Keratinocyte (primary cell): Measurements from ENCODE around the gene VASH2. TPM values are rescaled to one million over a fixed set of nuclear protein-coding genes. Genes with fewer than 3 reads are reported as not detected.

Source experiments
- DNase-seq: peaks from one replicate; pipeline ENCODE4 v3.0.0-alpha.2; 2011; ENCODE audit warnings: low read depth, missing footprints, low spot score
- FAIRE-seq: peaks from 2 replicates; lab custom pipeline; 2011; peaks lifted over from hg19 to GRCh38; lab: Jason Lieb, UNC
- H2AFZ ChIP-seq: 2 replicates; pipeline ENCODE4 v1.6.0; 2012; ENCODE audit warnings: low read length, control low read depth, inconsistent platforms; ENCODE audit not compliant: control insufficient read depth
- H3K27ac ChIP-seq: 2 replicates; pipeline ENCODE4 v1.5.1; 2011; ENCODE audit warnings: low read length; ENCODE audit not compliant: control insufficient read depth, insufficient read depth
- H3K27me3 ChIP-seq: 3 replicates; pipeline ENCODE4 v1.6.0; 2011; ENCODE audit warnings: low read length; ENCODE audit not compliant: control insufficient read depth, insufficient read depth; ENCODE audit errors: extremely low read depth
- H3K36me3 ChIP-seq, 2 experiments: 2 replicates in 1 of 2; 3 replicates in 1 of 2; pipeline ENCODE4 v1.5.1; 2011; ENCODE audit warnings: low read length in 2 of 2, mild to moderate bottlenecking in 1 of 2; ENCODE audit not compliant: control insufficient read depth in 2 of 2, insufficient read depth in 2 of 2; ENCODE audit errors: extremely low read depth in 1 of 2
- H3K4me1 ChIP-seq: 3 replicates; pipeline ENCODE4 v1.5.1; 2011; ENCODE audit warnings: low read length; ENCODE audit not compliant: control insufficient read depth, insufficient read depth; ENCODE audit errors: extremely low read depth
- H3K4me2 ChIP-seq: 3 replicates; pipeline ENCODE4 v1.6.0; 2011; ENCODE audit warnings: low read depth, low read length; ENCODE audit not compliant: control insufficient read depth, insufficient read depth; ENCODE audit errors: extremely low read depth
- H3K4me3 ChIP-seq, 3 experiments: fragments of 200-600 bp in 1 of 3; sonication (generic) in 1 of 3; 2 replicates in 2 of 3; 3 replicates in 1 of 3; pipeline ENCODE4 v1.5.1; 2011 to 2016; ENCODE audit warnings: low read length in 3 of 3, mild to moderate bottlenecking in 3 of 3, control low read depth in 2 of 3, inconsistent platforms in 1 of 3, low read depth in 1 of 3, mixed read lengths in 1 of 3, mixed run types in 1 of 3, moderate library complexity in 1 of 3; ENCODE audit not compliant: control insufficient read depth in 2 of 3, insufficient read depth in 2 of 3; ENCODE audit errors: extremely low read depth in 1 of 3
- H3K79me2 ChIP-seq: 2 replicates; pipeline ENCODE4 v1.6.0; 2012; ENCODE audit warnings: low read length; ENCODE audit not compliant: control insufficient read depth, insufficient read depth
- H3K9ac ChIP-seq: 3 replicates; pipeline ENCODE4 v1.6.0; 2011; ENCODE audit warnings: low read length; ENCODE audit not compliant: control insufficient read depth, insufficient read depth; ENCODE audit errors: extremely low read depth
- H3K9me1 ChIP-seq: 3 replicates; pipeline ENCODE4 v1.6.0; 2011; ENCODE audit warnings: low read length; ENCODE audit not compliant: control insufficient read depth, insufficient read depth; ENCODE audit errors: extremely low read depth
- H3K9me3 ChIP-seq: 2 replicates; pipeline ENCODE4 v1.5.1; 2012; ENCODE audit warnings: low read depth, low read length; ENCODE audit not compliant: control insufficient read depth
- H4K20me1 ChIP-seq: 3 replicates; pipeline ENCODE4 v1.6.0; 2011; ENCODE audit warnings: low read length; ENCODE audit not compliant: control insufficient read depth, insufficient read depth; ENCODE audit errors: extremely low read depth
- EZH2 ChIP-seq: IDR thresholded peaks from one replicate; pipeline ENCODE4 v1.6.1; 2012; ENCODE audit warnings: inconsistent platforms, mild to moderate bottlenecking, low read length, moderate library complexity
- dilution Hi-C: fragments of 300-500 bp; cut with MboI; formaldehyde crosslinking; loops from one replicate; pipeline ENCODE4 v1.7.0; 2020; ENCODE audit warnings: low sequenced_read_pairs; ENCODE audit not compliant: extremely low pct_ligation_motif_present
- polyA plus RNA-seq, 5 experiments: library from polyadenylated mRNA; depleted of rRNA in 3 of 5; stranded (reverse) in 3 of 5; stranded (forward) in 1 of 5; unstranded in 1 of 5; fragments of >200 nt; gene quantifications; 1 replicate in 1 of 5; 2 replicates in 3 of 5; 3 replicates in 1 of 5; pipeline versions ENCODE4 v1.2.1 to v1.2.3, GENCODE V29; 2011 to 2012; ENCODE audit warnings: missing spikeins in 2 of 5, low read depth in 1 of 5, low replicate concordance in 1 of 5
- TF ChIP-seq, protein P1 (sequence below), 3 experiments: IDR thresholded peaks in 1 of 3; conservative IDR thresholded peaks in 1 of 3; optimal IDR thresholded peaks in 1 of 3; 2 replicates in 2 of 3; 3 replicates in 1 of 3; pipeline versions ENCODE3 to v1.5.1; 2011; ENCODE audit warnings: low read length in 3 of 3, mild to moderate bottlenecking in 3 of 3, moderate library complexity in 2 of 3, control low read depth in 1 of 3, inconsistent platforms in 1 of 3; ENCODE audit not compliant: insufficient read depth in 2 of 3; ENCODE audit errors: extremely low read depth in 1 of 3

The VASH2 gene
- polyA plus RNA-seq, 1 donor (not counting 4 experiments of a cell fraction or from before 2014, with no cell fraction given): 0.04 TPM

GRCh38 chr1:212920896-212921295 is 29.4 kb upstream of the VASH2 start:
- dilution Hi-C loops: no loop called here
- H3K79me2 ChIP-seq: no peaks in the 10 kb centered on the region
- H3K4me1 ChIP-seq: no peaks in the 10 kb centered on the region
- H3K27ac ChIP-seq: no peak overlapping the region
- H3K9me3 ChIP-seq: no peaks in the 10 kb centered on the region
- no peak overlapping the region for H2AFZ ChIP-seq
- no peak for DNase-seq
- FAIRE-seq: no peak
- H4K20me1 ChIP-seq: no peaks in the 10 kb centered on the region
- no peak overlapping the region for H3K4me3 ChIP-seq
- no peaks in the 10 kb centered on the region for H3K36me3 ChIP-seq
- TF ChIP-seq, protein P1, sequence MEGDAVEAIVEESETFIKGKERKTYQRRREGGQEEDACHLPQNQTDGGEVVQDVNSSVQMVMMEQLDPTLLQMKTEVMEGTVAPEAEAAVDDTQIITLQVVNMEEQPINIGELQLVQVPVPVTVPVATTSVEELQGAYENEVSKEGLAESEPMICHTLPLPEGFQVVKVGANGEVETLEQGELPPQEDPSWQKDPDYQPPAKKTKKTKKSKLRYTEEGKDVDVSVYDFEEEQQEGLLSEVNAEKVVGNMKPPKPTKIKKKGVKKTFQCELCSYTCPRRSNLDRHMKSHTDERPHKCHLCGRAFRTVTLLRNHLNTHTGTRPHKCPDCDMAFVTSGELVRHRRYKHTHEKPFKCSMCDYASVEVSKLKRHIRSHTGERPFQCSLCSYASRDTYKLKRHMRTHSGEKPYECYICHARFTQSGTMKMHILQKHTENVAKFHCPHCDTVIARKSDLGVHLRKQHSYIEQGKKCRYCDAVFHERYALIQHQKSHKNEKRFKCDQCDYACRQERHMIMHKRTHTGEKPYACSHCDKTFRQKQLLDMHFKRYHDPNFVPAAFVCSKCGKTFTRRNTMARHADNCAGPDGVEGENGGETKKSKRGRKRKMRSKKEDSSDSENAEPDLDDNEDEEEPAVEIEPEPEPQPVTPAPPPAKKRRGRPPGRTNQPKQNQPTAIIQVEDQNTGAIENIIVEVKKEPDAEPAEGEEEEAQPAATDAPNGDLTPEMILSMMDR (optimal IDR thresholded peaks at IDR 0.05 in 1 of 3, IDR thresholded peaks at IDR 0.05 in 1 of 3, conservative IDR thresholded peaks at IDR 0.05 in 1 of 3; ENCODE audit: extremely low read depth in 1 of 3, insufficient read depth in 2 of 3, low read length in 3 of 3): peak in 2 of 3 experiments; percentile 24 to 45
- TF ChIP-seq EZH2: no peak
- H3K4me2 ChIP-seq: no peak overlapping the region
- peaks cover 5% of the 10 kb centered on the region for H3K27me3 ChIP-seq
- no peak overlapping the region for H3K9ac ChIP-seq
- no peaks in the 10 kb centered on the region for H3K9me1 ChIP-seq

GRCh38 chr1:212922016-212922415 is 28.3 kb upstream of the VASH2 start:
- Histone ChIP-seq H3K9me3 (no peaks in the 10 kb centered on the region), H3K79me2 (no peaks in the 10 kb centered on the region), H3K27ac (no peak overlapping the region), H3K9me1 (no peaks in the 10 kb centered on the region), H3K4me1 (no peaks in the 10 kb centered on the region), H3K27me3 (peaks cover 5% of the 10 kb centered on the region), H4K20me1 (no peaks in the 10 kb centered on the region), H3K4me2 (no peak overlapping the region), H3K36me3 (no peaks in the 10 kb centered on the region), H2AFZ (no peak overlapping the region), H3K9ac (no peak overlapping the region), H3K4me3 (no peak overlapping the region)
- DNase-seq (no peak), FAIRE-seq (no peak)
- dilution Hi-C loops: no loop called here
- no peak for TF ChIP-seq EZH2
- TF ChIP-seq, protein P1 (optimal IDR thresholded peaks at IDR 0.05 in 1 of 3, IDR thresholded peaks at IDR 0.05 in 1 of 3, conservative IDR thresholded peaks at IDR 0.05 in 1 of 3; ENCODE audit: extremely low read depth in 1 of 3, insufficient read depth in 2 of 3, low read length in 3 of 3): no peak
